Measurements from ENCODE around the gene WDTC1. TPM values are rescaled to one million over a fixed set of nuclear protein-coding genes. Genes with fewer than 3 reads are reported as not detected.

WDTC1 gene
- total and polyA plus RNA-seq, 2 of the 13 experiments (the other 11 are each of a cell fraction or from before 2014, with no cell fraction given) = 5.5 TPM

GRCh38 chr1:27341525-27342252 lies 107.3 kb downstream of the WDTC1 start, which contains the start of gene SYTL1 (continued):
- TF ChIP-seq PHF21A (CRISPR knock-in tag; IDR thresholded peaks at IDR 0.05) (no peak), ZSCAN25 (CRISPR knock-in tag; IDR thresholded peaks at IDR 0.05) (peak; percentile 70; the same call in 1 of the 2 replicates), ZNF350 (CRISPR knock-in tag; IDR thresholded peaks at IDR 0.05; ENCODE audit: borderline replicate concordance, low read depth) (peak; percentile 54; the same call in 1 of the 2 replicates), ARNT2 (CRISPR knock-in tag; IDR thresholded peaks at IDR 0.05; ENCODE audit: low read depth) (0 out of 2 replicates have a peak, but pooled peaks have one; percentile 44), ETV5 (CRISPR knock-in tag; IDR thresholded peaks at IDR 0.05; ENCODE audit: borderline replicate concordance) (no peak), CHD2 (IDR thresholded peaks at IDR 0.05; ENCODE audit: low read depth, low read length) (no peak), MIER2 (CRISPR knock-in tag; IDR thresholded peaks at IDR 0.05) (no peak), THAP8 (CRISPR knock-in tag; IDR thresholded peaks at IDR 0.05; ENCODE audit: borderline replicate concordance) (no peak; the same call in 1 of the 2 replicates), POLR2AphosphoS2 (IDR thresholded peaks at IDR 0.05; ENCODE audit: low read depth, low read length) (no peak), JUN (CRISPR knock-in tag; IDR thresholded peaks at IDR 0.05) (no peak), KMT2B (CRISPR knock-in tag; IDR thresholded peaks at IDR 0.05) (no peak), PTBP1 (IDR thresholded peaks at IDR 0.05; ENCODE audit: low read depth, low read length, poor library complexity, severe bottlenecking) (no peak), KDM4B (CRISPR knock-in tag; IDR thresholded peaks at IDR 0.05) (no peak; the same call in 1 of the 2 replicates), ZNF761 (CRISPR knock-in tag; conservative IDR thresholded peaks at IDR 0.05) (no peak), ZNF337 (CRISPR knock-in tag; IDR thresholded peaks at IDR 0.05; ENCODE audit: borderline replicate concordance, low read depth) (no peak)
- TF ChIP-seq, protein P1, sequence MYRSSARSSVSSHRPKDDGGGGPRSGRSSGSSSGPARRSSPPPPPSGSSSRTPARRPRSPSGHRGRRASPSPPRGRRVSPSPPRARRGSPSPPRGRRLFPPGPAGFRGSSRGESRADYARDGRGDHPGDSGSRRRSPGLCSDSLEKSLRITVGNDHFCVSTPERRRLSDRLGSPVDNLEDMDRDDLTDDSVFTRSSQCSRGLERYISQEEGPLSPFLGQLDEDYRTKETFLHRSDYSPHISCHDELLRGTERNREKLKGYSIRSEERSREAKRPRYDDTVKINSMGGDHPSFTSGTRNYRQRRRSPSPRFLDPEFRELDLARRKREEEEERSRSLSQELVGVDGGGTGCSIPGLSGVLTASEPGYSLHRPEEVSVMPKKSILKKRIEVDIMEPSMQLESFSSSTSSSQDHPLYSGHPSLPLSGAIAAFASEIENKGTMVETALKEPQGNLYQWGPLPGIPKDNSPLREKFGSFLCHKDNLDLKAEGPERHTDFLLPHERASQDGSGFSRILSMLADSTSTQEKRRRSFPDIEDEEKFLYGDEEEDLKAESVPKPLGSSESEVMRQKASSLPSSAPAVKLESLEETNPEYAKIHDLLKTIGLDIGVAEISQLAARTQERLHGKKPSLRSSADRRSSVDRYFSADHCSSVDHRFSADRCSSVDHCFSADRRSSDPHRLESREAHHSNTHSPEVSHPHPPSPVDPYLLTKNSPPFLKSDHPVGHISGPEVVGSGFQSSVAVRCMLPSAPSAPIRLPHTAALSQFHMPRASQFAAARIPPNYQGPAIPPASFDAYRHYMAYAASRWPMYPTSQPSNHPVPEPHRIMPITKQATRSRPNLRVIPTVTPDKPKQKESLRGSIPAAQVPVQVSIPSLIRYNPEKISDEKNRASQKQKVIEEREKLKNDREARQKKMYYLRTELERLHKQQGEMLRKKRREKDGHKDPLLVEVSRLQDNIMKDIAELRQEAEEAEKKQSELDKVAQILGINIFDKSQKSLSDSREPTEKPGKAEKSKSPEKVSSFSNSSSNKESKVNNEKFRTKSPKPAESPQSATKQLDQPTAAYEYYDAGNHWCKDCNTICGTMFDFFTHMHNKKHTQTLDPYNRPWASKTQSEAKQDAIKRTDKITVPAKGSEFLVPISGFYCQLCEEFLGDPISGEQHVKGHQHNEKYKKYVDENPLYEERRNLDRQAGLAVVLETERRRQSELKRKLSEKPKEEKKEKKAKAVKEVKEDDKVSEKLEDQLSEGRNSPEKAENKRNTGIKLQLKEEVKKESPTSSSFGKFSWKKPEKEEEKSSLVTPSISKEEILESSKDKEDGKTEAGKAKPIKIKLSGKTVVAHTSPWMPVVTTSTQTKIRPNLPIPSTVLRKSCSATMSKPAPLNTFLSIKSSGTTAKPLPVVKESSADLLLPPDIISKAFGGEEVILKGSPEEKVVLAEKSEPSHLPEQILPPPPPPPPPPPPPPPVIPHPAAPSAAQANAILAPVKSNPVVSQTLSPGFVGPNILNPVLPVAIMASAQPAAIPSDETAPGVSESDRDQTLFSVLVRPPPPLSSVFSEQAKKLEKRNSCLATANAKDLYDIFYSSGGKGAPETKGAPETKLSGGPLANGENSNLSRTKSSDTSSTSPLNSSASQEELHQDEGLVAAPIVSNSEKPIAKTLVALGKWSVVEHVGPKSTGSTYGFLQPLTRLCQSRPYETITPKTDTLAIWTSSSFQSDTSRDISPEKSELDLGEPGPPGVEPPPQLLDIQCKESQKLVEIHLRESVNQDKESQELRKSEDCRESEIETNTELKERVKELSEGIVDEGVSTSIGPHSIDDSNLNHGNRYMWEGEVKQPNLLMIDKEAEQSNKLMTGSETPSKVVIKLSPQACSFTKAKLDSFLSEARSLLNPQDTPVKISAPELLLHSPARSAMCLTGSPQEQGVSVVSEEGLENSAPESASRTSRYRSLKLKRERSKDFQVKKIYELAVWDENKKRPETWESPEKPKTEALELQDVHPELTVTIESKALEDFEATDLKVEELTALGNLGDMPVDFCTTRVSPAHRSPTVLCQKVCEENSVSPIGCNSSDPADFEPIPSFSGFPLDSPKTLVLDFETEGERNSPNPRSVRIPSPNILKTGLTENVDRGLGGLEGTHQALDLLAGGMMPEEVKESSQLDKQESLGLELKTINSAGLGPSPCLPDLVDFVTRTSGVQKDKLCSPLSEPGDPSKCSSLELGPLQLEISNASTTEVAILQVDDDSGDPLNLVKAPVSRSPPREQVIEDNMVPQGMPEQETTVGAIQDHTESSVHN (CRISPR knock-in tag; IDR thresholded peaks at IDR 0.05) = no peak
- TF ChIP-seq, protein P2, sequence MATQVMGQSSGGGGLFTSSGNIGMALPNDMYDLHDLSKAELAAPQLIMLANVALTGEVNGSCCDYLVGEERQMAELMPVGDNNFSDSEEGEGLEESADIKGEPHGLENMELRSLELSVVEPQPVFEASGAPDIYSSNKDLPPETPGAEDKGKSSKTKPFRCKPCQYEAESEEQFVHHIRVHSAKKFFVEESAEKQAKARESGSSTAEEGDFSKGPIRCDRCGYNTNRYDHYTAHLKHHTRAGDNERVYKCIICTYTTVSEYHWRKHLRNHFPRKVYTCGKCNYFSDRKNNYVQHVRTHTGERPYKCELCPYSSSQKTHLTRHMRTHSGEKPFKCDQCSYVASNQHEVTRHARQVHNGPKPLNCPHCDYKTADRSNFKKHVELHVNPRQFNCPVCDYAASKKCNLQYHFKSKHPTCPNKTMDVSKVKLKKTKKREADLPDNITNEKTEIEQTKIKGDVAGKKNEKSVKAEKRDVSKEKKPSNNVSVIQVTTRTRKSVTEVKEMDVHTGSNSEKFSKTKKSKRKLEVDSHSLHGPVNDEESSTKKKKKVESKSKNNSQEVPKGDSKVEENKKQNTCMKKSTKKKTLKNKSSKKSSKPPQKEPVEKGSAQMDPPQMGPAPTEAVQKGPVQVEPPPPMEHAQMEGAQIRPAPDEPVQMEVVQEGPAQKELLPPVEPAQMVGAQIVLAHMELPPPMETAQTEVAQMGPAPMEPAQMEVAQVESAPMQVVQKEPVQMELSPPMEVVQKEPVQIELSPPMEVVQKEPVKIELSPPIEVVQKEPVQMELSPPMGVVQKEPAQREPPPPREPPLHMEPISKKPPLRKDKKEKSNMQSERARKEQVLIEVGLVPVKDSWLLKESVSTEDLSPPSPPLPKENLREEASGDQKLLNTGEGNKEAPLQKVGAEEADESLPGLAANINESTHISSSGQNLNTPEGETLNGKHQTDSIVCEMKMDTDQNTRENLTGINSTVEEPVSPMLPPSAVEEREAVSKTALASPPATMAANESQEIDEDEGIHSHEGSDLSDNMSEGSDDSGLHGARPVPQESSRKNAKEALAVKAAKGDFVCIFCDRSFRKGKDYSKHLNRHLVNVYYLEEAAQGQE (IDR thresholded peaks at IDR 0.05; ENCODE audit: borderline replicate concordance in 1 of 2, low read depth in 1 of 2, low read length in 2 of 2) = no peak
